Epidermal melanocyte (primary cell): ENCODE data around the gene ALOX12B.

Experiments used
- DNase-seq: peaks from one replicate; pipeline ENCODE4 v3.0.0; 2011; ENCODE audit warnings: low spot score; ENCODE audit not compliant: insufficient read length

The ALOX12B gene

DNA sequence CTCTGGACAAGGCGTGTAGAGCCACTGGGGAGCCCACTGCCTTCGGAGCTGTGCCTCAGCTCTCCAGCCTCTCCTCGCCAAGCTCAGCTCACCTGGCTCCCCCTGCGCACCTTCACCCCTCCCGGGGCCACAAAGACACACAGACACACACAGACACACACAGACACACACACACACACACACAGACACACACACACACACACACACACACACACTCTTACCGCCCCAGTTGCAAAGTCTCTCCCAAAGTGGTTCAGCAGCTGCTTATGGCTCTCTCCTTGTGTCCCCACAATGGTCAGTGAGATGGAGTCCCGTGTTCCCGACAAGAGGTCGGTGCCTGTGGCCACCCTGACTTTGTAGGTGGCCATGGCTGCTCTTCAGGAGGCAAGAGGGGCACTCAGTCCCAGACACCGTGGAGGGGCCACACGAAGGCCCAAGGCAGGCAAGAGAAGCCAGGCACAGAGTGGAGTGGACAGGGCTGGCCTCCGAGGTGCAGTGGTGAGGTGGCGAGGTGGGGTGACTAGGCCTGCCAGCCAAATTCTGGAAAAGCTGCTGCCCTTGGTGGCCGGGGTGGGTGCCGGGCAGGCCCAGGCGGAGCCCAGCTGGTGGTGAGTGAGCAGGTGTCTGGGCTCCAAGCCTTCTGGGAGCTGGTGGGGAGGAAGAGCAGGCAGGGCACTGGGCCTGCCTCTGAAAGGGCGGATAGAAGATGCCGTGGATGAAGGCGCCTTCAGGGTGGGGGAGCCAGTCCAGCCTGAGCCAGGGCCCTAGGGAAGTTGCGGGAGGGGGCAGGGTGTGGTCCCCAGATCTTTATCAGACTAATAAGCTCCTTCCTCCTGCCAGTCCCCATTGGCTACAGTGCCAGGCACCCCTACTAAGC, at the start of gene ALOX12B:
Gene ALOX12B, minus strand, starts transcription at position 642 of the 877 bp plus-strand sequence. Its CDS starts 274 bp downstream, at position 368.
- no peak for DNase-seq

DNA sequence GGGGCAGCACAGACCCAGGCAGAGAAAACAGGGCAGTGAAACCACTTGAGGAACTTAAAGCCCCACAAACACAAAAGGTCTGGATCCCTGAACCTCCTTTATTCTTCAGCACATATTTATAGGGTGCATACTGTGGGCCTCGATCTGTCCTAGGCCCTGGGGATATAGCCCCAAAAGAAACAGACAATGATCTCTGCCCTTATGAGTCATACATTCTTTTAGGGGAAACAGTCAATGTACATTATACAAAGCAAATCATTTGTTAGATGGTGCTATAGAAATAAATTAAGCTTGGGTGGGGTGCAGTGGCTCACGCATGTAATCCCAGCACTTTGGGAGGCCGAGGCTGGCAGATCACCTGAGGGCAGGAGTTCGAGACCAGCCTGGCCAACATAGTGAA, 46.4 kb upstream of the ALOX12B start:
- DNase-seq = no peak

DNA sequence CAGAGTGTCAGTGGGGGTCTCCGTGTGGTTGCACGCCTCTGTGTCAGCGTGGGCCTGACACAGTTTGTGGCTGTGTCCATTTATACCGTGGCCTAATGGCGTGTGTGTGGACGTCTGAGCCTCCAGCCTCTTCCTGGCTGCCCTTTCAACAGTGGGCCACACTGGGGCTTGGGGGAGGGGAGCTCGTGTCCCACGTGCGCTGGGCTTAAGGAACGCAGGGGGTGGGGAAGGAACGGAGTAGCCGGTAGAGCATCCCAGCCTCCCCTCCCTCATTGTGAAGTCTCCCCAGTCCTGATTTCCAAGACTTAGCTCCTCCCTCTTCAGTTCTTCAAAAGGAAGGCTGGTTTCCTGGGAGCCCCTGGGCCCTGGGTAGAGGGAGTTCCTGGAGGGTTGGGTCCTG, 45.9 kb upstream of the ALOX12B start:
- no peak for DNase-seq

DNA sequence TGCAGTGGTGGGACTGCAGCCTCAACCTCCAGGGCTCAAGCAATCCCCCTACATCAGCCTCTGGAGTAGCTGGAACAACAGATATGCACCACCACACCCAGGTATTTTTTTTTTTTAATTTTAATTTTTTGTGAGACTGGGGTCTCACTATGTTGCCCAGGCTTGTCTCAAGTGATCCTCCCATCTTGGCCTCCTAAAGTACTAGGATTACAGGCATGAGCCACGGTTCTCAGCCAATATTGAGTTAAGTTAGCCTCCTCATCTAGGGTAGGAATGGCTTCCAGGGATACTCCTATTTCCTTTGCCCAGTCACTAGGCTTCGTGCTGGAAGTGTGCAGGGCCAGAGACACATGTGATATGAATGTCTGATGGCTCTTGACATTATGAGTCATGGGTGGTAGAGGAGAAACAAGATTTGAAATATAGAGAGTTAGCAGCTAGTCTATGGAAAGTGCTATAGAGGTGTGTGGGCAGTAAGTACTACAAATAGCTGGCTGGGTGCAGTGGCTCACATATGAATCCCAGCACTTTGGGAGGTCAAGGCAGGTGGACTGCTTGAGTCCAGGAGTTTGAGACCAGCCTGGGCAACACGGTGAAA, 44.4 kb upstream of the ALOX12B start:
- no peak for DNase-seq

DNA sequence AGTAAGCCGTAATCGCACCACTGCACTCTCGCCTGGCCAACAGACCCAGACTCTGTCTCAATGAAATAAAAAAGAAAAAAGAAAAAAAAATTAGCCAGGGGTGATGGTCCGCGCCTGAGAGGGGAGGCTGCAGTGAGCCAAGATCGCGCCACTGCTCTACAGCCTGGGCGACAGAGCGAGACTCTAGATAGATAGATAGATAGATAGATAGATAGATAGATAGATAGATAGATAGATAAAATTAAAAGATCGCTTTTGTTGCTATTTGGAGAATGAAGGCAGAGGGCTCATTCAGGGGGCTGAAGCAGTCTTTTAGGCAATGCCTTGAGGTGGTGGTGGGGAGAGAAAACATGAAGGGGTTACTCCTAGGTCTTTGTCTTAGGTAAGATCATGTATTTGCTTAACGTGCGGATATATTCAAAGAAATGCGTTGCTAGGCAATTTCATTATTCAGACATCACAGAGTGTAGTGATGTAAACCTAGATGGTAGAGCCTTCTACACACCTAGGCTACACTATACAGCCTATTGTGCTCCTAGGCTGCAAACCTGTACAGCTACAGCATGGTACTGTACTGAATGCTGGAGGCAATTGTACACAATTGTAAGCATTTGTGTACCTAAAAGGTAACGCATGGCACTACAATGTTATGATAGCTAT, 40.7 kb upstream of the ALOX12B start:
- DNase-seq = no peak

DNA sequence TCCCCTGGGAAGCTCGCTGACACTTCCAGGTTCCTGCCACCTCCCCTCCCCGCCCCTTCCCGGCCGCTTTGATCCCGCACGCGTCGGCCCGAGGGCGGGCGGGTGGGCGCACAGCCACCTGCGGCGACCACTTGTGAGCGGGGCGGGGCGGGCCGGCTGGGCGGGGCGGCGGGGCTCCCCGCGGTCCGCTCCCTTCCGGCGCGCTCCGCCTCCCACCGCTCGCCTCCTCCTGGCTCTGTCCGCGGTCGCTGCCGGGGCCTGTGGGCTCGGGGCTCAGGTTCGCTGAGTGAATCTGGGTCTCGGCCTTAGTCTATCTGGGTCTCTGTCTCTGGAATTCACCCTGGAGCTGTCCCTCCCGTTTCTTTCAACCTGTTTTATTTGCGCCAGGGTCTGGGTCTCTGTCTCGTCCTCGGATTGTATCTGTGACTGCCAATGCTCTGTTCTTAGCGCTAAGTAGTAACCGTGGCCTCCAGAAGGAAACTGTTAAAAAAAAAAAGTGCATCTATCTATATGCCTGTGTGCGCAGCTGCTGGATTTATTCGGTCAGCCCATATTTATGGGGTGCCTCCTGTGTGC, 39.1 kb upstream of the ALOX12B start:
- no peak for DNase-seq

DNA sequence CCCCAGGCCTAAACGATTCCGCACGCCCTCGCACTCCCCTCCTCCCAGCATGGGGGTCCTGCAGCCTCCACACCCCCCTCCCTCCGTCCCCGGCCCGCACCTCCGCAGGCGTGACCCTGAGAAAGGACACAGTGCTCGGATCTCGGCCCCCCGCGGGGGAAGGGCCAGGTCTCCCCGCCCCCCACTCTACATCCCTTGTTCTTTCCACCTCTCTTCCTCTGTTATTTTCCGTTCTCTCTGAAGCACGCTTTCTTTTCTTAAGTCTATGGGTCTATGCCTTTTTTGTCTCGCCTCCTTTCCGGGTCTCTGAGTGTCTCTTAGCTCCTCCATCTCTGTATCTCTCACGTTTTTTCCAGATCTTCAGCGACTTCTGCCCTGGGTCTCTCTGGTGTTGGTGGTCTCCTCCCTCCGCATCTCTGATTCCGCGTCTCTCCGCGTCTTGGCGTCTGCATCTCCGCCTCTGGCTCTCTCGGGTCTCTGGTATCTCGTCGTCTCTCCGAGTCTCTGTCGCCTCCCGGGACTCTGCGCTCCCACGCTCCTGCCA, 38.5 kb upstream of the ALOX12B start:
- no peak for DNase-seq

DNA sequence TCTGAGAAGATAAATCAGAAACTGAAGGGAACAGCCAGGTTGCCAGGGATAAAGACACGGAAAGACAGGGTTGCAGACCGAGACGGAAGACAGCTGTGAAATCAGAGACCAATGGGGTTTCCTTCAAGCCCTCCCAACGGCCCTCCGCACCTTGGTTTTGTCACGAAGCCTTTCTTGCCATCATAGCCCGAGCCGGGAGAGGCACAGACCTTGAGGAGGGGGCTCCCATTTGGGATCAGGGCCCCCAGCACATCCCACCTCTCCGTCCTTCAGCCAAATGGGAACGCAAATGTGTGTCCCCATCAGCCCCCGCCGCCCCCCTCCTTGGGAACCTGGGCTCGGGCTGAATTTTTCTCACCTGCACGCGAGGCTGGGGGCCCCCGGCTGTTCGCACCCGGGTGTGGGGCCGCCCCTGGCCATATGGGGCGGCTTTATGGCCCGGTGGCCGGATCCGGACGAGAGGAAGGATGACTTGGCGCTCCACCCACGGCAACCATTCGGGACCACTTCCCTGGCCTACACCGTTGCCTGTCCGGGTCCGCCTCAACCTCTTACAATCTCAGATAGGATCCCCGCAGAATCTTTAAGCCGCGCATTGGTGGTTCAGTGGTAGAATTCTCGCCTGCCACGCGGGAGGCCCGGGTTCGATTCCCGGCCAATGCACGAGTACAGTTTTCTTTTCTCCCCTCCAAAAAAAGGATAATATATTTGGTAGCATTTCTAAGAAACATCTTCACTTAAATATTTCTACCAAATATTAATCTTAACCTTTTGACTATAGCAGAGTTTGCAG, 37.8 kb upstream of the ALOX12B start:
- DNase-seq = peak; percentile 71

DNA sequence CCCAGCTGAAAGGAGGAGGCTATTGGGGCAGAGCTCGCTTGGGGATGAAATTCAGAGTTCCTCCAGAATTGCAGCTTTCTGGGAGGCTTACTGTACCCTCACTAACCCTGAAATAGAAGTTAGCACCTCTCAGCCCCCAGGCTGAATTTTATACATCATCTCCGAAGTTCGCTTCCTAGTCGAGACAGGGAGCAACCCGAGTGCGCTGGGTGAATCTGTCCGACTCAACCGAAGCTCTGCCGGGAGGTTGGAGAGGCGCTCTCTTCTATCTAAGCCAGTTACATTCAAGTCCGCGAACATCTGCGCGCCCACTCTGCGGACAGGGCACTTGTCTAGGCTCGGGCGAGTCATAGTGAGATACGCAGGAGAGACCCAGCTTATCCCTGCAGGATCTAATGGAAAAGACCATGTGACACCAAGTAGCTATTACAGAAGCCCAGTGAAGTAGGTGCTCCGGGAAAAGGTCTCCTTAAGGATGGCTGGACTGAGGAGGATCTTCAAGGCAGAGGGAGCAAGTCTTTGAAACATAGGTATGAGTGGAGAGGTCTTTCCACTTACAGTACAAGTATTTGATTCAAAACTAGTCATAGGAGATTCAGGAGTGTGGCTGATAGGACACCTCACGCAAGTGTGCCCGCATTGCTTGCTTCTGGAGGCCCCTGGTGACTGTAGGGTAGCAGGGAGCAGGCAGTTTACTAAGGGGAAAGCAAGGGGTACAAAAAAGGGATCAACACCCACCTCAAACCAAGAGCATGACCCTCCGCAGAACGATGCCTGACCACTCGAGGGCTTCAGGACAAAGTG, 37.0 kb upstream of the ALOX12B start:
- DNase-seq = no peak

DNA sequence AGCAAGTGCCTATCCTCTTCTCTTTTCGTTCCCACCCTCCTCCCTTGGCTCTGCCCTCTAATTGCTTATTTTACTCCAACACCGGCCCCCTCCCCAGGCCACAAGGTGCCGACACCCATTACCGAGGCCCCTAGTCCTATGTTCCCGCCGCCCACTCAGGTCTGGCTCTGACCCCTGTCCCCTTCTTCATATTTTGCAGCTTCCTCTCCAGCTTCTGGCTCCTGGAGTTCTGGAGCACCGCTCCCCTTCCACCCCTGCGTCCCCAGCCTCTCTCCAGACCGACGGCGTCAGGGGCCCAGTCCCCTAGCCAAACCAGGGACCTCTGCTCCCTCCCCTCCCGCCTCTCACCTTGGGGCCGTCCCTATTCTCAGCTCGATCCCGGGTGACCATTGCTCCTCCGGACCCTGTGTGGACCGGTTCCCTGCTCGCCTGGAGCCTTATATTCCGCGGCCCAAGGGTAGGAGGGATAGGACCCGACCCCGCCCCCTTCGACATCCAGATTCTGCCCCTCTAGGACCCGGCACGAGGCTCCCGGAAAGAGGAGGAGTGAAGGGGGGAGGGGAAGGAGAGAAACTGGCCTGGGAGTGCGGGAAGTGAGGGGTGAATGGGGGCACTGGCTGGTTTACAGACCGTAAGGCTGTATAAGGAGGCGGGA, 36.3 kb upstream of the ALOX12B start, which contains the start of gene HES7:
Gene HES7, minus strand, starts transcription at position 412 of the 655 bp plus-strand sequence. Its CDS starts 22 bp downstream, at position 390.
- DNase-seq = no peak

DNA sequence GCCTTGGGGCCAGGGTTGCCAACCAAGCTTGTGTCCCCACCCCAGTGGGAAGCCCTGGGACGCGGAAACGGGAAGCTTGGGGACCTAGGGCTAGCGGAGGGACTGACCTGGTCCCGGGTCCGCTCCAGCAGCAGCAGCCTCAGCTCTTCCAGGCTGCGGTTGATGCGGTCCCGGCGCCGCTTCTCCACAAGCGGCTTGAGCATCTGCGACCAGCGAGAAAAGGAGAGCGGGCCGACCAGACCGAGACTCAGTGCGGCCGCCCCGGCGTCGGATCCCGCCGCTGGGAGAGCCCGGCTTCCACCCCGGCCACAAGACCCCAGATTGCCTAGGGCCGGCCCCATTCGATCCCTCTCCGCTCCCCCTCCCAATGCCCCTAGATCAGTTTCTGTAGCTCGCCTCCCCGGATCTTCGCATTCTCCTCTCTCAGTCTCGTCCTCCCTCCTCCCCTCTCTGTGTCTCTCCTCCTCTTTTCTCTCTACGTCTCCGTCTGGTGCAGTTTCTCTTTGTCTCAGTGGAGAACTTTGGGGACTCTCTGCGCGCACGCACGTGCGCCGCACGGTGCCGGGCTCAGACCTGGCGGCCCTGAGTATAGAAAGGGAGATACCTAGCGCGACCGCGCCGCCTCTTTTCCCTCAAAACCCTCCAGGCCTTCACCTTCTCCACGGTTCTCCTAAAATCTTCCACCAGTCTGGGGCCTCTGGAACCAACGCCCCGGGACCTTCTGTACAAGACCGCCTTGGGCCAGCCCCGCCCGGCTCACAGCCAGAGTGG, 35.6 kb upstream of the ALOX12B start:
- DNase-seq = no peak

DNA sequence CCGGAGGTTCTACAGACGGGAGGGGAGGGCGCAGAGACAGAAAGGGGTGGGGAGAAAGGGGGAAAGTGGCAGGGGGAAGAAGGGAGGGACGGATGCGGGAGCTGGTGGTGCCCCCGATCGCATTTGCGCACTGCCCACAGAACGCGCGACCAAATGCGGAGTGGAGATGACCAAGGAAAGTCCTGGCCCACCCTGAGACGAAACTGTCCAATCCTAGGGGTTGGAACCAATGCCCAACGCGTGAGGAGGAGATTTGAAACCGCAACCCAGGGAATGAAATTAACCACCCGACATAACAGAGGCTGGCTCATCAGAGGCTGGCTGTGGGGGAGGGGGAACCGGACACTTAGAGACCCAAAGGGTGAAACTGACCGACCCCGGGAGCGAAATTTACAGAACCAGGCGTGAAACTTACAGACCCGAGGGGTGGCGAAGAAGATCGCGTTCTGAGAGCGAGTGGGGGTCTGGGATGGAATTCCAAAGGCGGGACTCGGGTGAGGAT, 35.0 kb upstream of the ALOX12B start:
- DNase-seq = no peak

DNA sequence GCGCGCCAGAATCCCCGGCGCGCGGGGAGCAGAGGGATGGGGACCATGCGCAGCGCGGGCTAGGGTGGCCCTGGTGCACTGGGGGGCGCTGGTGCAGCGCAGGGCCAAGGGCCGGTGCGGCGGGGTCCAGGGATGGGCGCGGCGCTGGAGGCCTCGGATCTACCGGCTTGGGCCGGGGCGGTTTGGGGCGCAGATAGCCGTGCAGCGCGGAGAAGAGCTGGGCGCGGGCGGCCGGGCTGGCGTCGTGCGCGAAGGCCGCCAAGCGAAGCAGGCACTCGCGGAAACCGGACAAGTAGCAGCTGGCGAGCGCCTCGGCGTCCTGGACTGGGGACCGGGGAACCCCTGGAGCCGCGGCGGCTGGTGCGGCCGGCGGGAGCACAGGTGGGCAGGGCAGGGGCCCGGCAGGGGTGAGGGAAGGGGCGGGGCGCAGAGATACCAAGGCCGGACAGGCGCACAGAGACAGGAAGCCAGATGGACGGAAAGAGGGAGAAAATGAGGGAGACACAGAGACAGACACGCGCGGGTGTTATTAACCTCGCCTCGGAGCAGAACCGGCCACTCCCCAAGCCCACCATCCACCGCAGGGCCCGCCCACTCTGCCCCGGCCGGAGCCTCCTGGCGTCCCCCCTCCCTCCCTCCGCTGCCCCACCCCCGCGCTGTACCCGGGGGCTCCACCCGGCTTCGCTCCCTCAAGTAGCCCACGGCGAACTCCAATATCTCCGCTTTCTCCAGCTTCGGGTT, 34.3 kb upstream of the ALOX12B start:
- no peak for DNase-seq

DNA sequence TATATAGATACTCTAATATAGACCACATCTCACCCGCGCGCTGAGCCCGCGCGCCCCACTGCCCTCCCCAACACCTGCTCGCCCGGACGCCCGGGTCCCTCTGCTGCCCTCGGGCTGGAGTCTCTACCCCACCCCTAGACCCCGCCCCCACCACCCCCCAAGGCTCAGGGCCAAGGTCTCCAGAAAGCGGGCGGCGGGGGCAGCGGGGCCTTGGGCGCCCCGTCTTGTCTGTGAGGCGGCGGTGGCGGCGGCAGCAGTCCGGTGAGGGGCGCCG, 33.8 kb upstream of the ALOX12B start:
- no peak for DNase-seq

DNA sequence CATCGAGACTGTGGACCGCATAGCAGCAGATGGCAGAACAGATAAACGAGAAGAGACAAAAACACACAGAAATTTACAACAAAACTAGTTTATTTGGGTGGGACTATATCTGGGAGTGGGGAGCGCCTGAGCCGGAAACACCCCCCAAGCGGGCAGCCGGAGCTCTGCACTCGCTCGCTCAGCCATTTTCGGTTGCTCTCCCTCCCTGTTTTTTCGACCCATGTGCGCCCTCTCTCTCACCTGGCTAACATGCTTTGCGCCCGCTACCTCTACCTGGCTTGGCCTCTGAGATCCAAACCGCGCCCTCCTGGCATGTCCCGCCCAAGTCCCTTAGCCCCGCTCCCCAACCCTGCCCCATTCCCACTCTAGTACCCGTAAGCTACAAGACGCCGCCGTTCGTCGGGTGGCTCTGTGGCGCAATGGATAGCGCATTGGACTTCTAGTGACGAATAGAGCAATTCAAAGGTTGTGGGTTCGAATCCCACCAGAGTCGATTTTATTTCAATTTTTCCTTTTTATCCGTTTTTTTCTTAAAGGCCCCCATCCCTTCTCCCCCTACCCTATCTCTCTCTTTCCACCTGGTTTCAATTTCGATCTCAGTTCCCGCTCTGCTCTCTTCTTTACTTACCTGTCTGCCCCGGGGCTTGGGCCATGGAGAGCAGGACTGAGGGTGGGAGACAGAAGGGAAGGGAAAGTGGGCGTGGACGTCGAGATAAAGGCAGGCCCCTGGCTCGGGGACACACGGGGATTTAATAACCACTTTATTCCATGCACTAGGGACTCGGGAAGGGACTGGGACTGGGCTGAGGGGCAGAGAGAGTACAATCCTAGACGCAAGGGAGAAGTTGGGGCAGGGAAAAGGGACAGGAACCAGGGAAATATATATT, 33.2 kb upstream of the ALOX12B start:
- DNase-seq = no peak

DNA sequence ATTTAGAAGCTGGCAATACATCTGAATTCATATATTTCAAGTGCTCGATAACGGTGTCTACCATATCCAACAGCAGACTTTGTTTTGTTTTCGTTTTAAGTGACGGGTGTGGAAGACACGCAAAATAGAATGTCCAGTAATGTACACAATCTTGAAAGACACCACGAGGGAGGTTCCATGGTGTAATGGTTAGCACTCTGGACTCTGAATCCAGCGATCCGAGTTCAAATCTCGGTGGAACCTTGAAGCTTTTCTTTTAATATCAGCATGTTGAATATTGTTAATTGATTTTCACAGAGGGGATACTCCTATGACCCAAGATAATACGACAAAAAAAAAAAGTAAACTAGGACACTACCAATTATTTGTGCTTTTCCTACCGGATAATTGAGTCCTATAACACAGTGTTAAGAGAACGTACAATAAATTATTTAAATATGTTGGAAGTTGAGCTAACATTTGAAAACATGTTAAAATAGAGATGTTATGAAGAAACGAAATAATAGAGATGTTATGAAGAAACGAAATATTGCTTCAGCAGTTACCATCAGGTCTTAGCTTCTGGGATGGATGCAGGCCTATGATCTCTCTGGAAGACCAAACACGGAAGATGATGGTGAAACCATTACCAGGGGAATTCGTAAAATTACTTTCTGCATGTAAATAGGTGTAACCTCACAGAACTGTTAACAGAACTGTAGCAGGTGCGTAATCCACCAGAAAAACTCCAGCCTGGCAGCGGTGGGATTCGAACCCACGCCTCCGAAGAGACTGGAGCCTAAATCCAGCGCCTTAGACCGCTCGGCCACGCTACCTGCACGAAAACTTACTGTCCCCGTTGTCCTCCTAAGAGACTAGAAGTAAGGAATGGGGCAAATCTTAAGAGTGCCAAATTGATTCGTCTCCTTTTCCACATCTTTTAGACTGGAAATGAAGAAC, 32.3 kb upstream of the ALOX12B start:
- DNase-seq = no peak
